Hepatocyte (in vitro differentiated cells): ENCODE measurements around the gene TPX2. TPM values are rescaled to one million over a fixed set of nuclear protein-coding genes. Genes with fewer than 3 reads are reported as not detected.

ENCODE experiments used
- DNase-seq: peaks from one replicate; pipeline ENCODE4 v3.0.0-alpha.2; 2016; ENCODE audit warnings: low spot score
- H2AFZ ChIP-seq: fragments of 200-600 bp; sonication (generic); 2 replicates; pipeline ENCODE4 v1.6.0; 2016; ENCODE audit warnings: antibody characterized with exemption, mild to moderate bottlenecking
- H3K27ac ChIP-seq: fragments of 200-600 bp; sonication (generic); 2 replicates; pipeline ENCODE4 v1.5.1; 2016; ENCODE audit warnings: mild to moderate bottlenecking
- H3K27me3 ChIP-seq: fragments of 200-600 bp; sonication (generic); 2 replicates; pipeline ENCODE4 v1.6.1; 2016
- H3K36me3 ChIP-seq: fragments of 200-600 bp; sonication (generic); replicated peaks from 2 replicates; pipeline ENCODE4 v1.5.1; 2016; ENCODE audit warnings: low read depth; ENCODE audit not compliant: insufficient read depth
- H3K4me1 ChIP-seq: fragments of 200-600 bp; sonication (generic); 2 replicates; pipeline ENCODE4 v1.5.1; 2016; ENCODE audit warnings: mild to moderate bottlenecking, moderate library complexity; ENCODE audit not compliant: insufficient read depth
- H3K4me2 ChIP-seq: fragments of 200-600 bp; sonication (generic); 2 replicates; pipeline ENCODE4 v1.6.0; 2016
- H3K4me3 ChIP-seq: fragments of 200-600 bp; sonication (generic); 2 replicates; pipeline ENCODE4 v1.5.1; 2016; ENCODE audit warnings: mild to moderate bottlenecking
- H3K79me2 ChIP-seq: fragments of 200-600 bp; sonication (generic); 2 replicates; pipeline ENCODE4 v1.6.0; 2017; ENCODE audit warnings: mild to moderate bottlenecking
- H3K9me2 ChIP-seq: fragments of 200-600 bp; sonication (generic); replicated peaks from 2 replicates; pipeline ENCODE4 v1.6.0; 2017; ENCODE audit warnings: mild to moderate bottlenecking; ENCODE audit not compliant: insufficient read depth
- H3K9me3 ChIP-seq: fragments of 200-600 bp; sonication (generic); 2 replicates; pipeline ENCODE4 v1.5.1; 2016; ENCODE audit warnings: low read depth, mild to moderate bottlenecking
- H4K20me1 ChIP-seq: fragments of 200-600 bp; sonication (generic); 2 replicates; pipeline ENCODE4 v1.6.0; 2016; ENCODE audit warnings: mild to moderate bottlenecking; ENCODE audit not compliant: insufficient read depth, poor library complexity, severe bottlenecking
- CTCF ChIP-seq: fragments of 200-600 bp; sonication (generic); IDR thresholded peaks from 2 replicates; pipeline ENCODE4 v1.5.1; 2016; ENCODE audit warnings: antibody characterized with exemption, mild to moderate bottlenecking; ENCODE audit not compliant: poor library complexity
- EZH2 ChIP-seq: fragments of 200-600 bp; sonication (generic); IDR thresholded peaks from 2 replicates; pipeline ENCODE4 v1.6.1; 2016; ENCODE audit warnings: antibody characterized with exemption, mild to moderate bottlenecking, borderline replicate concordance
- EZH2phosphoT487 ChIP-seq: fragments of 200-600 bp; sonication (generic); IDR thresholded peaks from one replicate; pipeline ENCODE4 v1.6.1; 2018; ENCODE audit warnings: antibody characterized with exemption, mild to moderate bottlenecking, low read depth, moderate library complexity; ENCODE audit not compliant: unreplicated experiment, severe bottlenecking
- WGBS: methylation state at CpG from one replicate; pipeline ENCODE4 v1.1.6; 2016; ENCODE audit warnings: low lambda C conversion rate; ENCODE audit errors: missing lambda C conversion rate; 5-methylcytosine and 5-hydroxymethylcytosine counted together
- polyA plus RNA-seq: library from polyadenylated mRNA; unstranded; fragments of >200 nt; fragmentation: Nextera tagmentation; extraction: Ambion mirVana; gene quantifications from 2 replicates; pipeline ENCODE4 v1.2.1, GENCODE V29; 2016
- total RNA-seq: library from RNA; depleted of rRNA; stranded (reverse); fragments of >200 nt; gene quantifications from 2 replicates; pipeline ENCODE4 v1.2.3, GENCODE V29; 2014

Gene TPX2
- total and polyA plus RNA-seq, 2 experiments from 2014 or later: 16.3 to 23.9 TPM

GRCh38 chr20:31747640-31748039 is 8.6 kb downstream of the TPX2 start:
- Histone ChIP-seq H4K20me1 (no peaks in the 10 kb centered on the region), H3K4me2 (no peak overlapping the region), H3K27ac (no peak overlapping the region), H3K4me3 (no peak overlapping the region), H3K9me2 (no peaks in the 10 kb centered on the region), H3K79me2 (peaks cover 94% of the 10 kb centered on the region), H3K9me3 (no peaks in the 10 kb centered on the region), H2AFZ (no peak overlapping the region), H3K36me3 (no peaks in the 10 kb centered on the region), H3K4me1 (no peaks in the 10 kb centered on the region), H3K27me3 (no peaks in the 10 kb centered on the region)
- no peak for DNase-seq
- TF ChIP-seq CTCF (no peak), EZH2 (no peak), EZH2phosphoT487 (no peak)
- 90% methylated on average over 5 of the region's 5 CpGs for WGBS

- Histone ChIP-seq H2AFZ (no peak overlapping the region), H3K4me1 (no peaks in the 10 kb centered on the region), H4K20me1 (no peaks in the 10 kb centered on the region), H3K9me3 (no peaks in the 10 kb centered on the region), H3K9me2 (no peaks in the 10 kb centered on the region), H3K27me3 (no peaks in the 10 kb centered on the region), H3K4me3 (no peak overlapping the region), H3K4me2 (no peak overlapping the region), H3K79me2 (peaks cover 94% of the 10 kb centered on the region), H3K36me3 (no peaks in the 10 kb centered on the region), H3K27ac (no peak overlapping the region)
- DNase-seq: no peak
- WGBS: 90% methylated on average over 8 of the region's 8 CpGs
- TF ChIP-seq EZH2phosphoT487: no peak
- TF ChIP-seq CTCF: no peak
- no peak for TF ChIP-seq EZH2
Measured at GRCh38 chr20:31749223-31749622, 10.1 kb downstream of the TPX2 start.

- Histone ChIP-seq H3K27me3 (no peaks in the 10 kb centered on the region), H3K79me2 (peaks cover 95% of the 10 kb centered on the region), H3K4me1 (no peaks in the 10 kb centered on the region), H3K27ac (no peak overlapping the region), H3K4me3 (no peak overlapping the region), H3K9me2 (no peaks in the 10 kb centered on the region), H3K36me3 (no peaks in the 10 kb centered on the region), H3K4me2 (no peak overlapping the region), H4K20me1 (no peaks in the 10 kb centered on the region), H2AFZ (no peak overlapping the region), H3K9me3 (no peaks in the 10 kb centered on the region)
- WGBS: 61% methylated on average over 1 of the region's 1 CpG
- no peak for DNase-seq
- TF ChIP-seq CTCF: no peak
Measured at GRCh38 chr20:31751126-31751525, 12.0 kb downstream of the TPX2 start.

- no peak overlapping the region for H3K4me2 ChIP-seq
- no peak overlapping the region for H3K27ac ChIP-seq
- peaks cover 57% of the 10 kb centered on the region for H3K79me2 ChIP-seq
- H4K20me1 ChIP-seq: no peaks in the 10 kb centered on the region
- no peaks in the 10 kb centered on the region for H3K9me2 ChIP-seq
- WGBS: 94% methylated on average over 3 of the region's 3 CpGs
- H3K36me3 ChIP-seq: no peaks in the 10 kb centered on the region
- TF ChIP-seq CTCF (no peak), EZH2 (no peak), EZH2phosphoT487 (no peak)
- no peak for DNase-seq
- no peaks in the 10 kb centered on the region for H3K4me1 ChIP-seq
- no peaks in the 10 kb centered on the region for H3K9me3 ChIP-seq
- H2AFZ ChIP-seq: no peak overlapping the region
- no peaks in the 10 kb centered on the region for H3K27me3 ChIP-seq
- H3K4me3 ChIP-seq: no peak overlapping the region
Measured at GRCh38 chr20:31757254-31757653, 18.2 kb downstream of the TPX2 start.
